ENCODE measurements around the gene SNRPB.

The SNRPB gene

GRCh38 chr20:2470423-2471193 is at the start of gene SNRPB:
TSS of gene SNRPB (minus strand) at chr20:2470789. CDS start at chr20:2470690, 99 bp downstream.
- no peaks in the 10 kb centered on the region for H3K27me3 ChIP-seq (ENCODE audit: control insufficient read depth, low read length)
- H3K4me3 ChIP-seq (ENCODE audit: low read length): peak within 1 kb of the TSS; percentile 97
- H3K4me2 ChIP-seq (ENCODE audit: low read length): peak within 1 kb of the TSS; percentile 90
- no peaks in the 10 kb centered on the region for H3K9me3 ChIP-seq (ENCODE audit: control insufficient read depth, insufficient read depth, low read length)
- TF ChIP-seq, protein P1, sequence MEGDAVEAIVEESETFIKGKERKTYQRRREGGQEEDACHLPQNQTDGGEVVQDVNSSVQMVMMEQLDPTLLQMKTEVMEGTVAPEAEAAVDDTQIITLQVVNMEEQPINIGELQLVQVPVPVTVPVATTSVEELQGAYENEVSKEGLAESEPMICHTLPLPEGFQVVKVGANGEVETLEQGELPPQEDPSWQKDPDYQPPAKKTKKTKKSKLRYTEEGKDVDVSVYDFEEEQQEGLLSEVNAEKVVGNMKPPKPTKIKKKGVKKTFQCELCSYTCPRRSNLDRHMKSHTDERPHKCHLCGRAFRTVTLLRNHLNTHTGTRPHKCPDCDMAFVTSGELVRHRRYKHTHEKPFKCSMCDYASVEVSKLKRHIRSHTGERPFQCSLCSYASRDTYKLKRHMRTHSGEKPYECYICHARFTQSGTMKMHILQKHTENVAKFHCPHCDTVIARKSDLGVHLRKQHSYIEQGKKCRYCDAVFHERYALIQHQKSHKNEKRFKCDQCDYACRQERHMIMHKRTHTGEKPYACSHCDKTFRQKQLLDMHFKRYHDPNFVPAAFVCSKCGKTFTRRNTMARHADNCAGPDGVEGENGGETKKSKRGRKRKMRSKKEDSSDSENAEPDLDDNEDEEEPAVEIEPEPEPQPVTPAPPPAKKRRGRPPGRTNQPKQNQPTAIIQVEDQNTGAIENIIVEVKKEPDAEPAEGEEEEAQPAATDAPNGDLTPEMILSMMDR (IDR thresholded peaks at IDR 0.05; ENCODE audit: low read depth, low read length, poor library complexity, severe bottlenecking): no peak
- no peak for TF ChIP-seq EZH2phosphoT487 (IDR thresholded peaks at IDR 0.05; ENCODE audit: borderline replicate concordance, low read length)
- peaks cover 32% of the 10 kb centered on the region for H4K20me1 ChIP-seq (ENCODE audit: control insufficient read depth, insufficient read depth, low read depth, low read length)
- H3F3A ChIP-seq (ENCODE audit: control insufficient read depth, insufficient read depth): peaks cover 48% of the 10 kb centered on the region
- peaks cover 73% of the 10 kb centered on the region for H3K79me2 ChIP-seq (ENCODE audit: control insufficient read depth, low read length)
- peaks cover 53% of the 10 kb centered on the region for H3K36me3 ChIP-seq (ENCODE audit: control insufficient read depth, low read length)
- H3K9me2 ChIP-seq (replicated peaks; ENCODE audit: control insufficient read depth, low read length): no peaks in the 10 kb centered on the region
- H3K27ac ChIP-seq (ENCODE audit: low read depth, low read length): peak within 1 kb of the TSS; percentile 81
- peaks cover 73% of the 10 kb centered on the region for H3K4me1 ChIP-seq (ENCODE audit: control insufficient read depth, low read length)

- H3K4me3 ChIP-seq (ENCODE audit: low read length): no peak overlapping the region
- TF ChIP-seq, protein P1 (IDR thresholded peaks at IDR 0.05; ENCODE audit: low read depth, low read length, poor library complexity, severe bottlenecking): no peak
- no peak for TF ChIP-seq EZH2phosphoT487 (IDR thresholded peaks at IDR 0.05; ENCODE audit: borderline replicate concordance, low read length)
- peaks cover 7% of the 10 kb centered on the region for H3K4me1 ChIP-seq (ENCODE audit: control insufficient read depth, low read length)
- no peaks in the 10 kb centered on the region for H3K27me3 ChIP-seq (ENCODE audit: control insufficient read depth, low read length)
- H3K4me2 ChIP-seq (ENCODE audit: low read length): no peak overlapping the region
- H3K9me2 ChIP-seq (replicated peaks; ENCODE audit: control insufficient read depth, low read length): no peaks in the 10 kb centered on the region
- no peaks in the 10 kb centered on the region for H3K79me2 ChIP-seq (ENCODE audit: control insufficient read depth, low read length)
- H3K36me3 ChIP-seq (ENCODE audit: control insufficient read depth, low read length): no peaks in the 10 kb centered on the region
- H4K20me1 ChIP-seq (ENCODE audit: control insufficient read depth, insufficient read depth, low read depth, low read length): no peaks in the 10 kb centered on the region
- H3K9me3 ChIP-seq (ENCODE audit: control insufficient read depth, insufficient read depth, low read length): no peaks in the 10 kb centered on the region
- no peak overlapping the region for H3K27ac ChIP-seq (ENCODE audit: low read depth, low read length)
- H3F3A ChIP-seq (ENCODE audit: control insufficient read depth, insufficient read depth): no peaks in the 10 kb centered on the region
These were observed 48.7 kb upstream of the SNRPB start for GRCh38 chr20:2519115-2519809.

DNA sequence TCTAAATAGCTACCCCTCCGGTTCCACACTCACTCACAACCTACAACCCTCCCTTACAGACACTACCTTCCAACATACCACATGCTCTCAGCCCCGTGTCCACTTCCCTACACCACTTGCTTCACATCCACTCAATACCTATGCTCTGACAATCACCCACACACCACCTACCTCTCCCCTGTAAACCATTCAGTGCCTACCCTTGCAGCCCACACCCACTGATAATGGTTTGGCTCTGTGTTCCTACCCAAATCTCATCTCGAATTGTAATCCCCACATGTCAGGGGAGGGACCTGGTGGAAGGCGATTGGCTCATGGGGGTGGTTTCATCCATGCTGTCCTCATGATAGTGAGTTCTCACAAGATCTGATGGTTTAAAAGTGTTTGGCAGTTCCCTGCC is 48.0 kb upstream of the SNRPB start:
- H3K79me2 ChIP-seq (ENCODE audit: control insufficient read depth, low read length): no peaks in the 10 kb centered on the region
- TF ChIP-seq, protein P1 (IDR thresholded peaks at IDR 0.05; ENCODE audit: low read depth, low read length, poor library complexity, severe bottlenecking): no peak
- no peak for TF ChIP-seq EZH2phosphoT487 (IDR thresholded peaks at IDR 0.05; ENCODE audit: borderline replicate concordance, low read length)
- peaks cover 4% of the 10 kb centered on the region; the same call in 1 of the 2 replicates for H3K4me1 ChIP-seq (ENCODE audit: control insufficient read depth, low read length)
- no peak overlapping the region for H3K4me3 ChIP-seq (ENCODE audit: low read length)
- peaks cover 3% of the 10 kb centered on the region for H3K27me3 ChIP-seq (ENCODE audit: control insufficient read depth, low read length)
- no peak overlapping the region for H3K4me2 ChIP-seq (ENCODE audit: low read length)
- no peak overlapping the region for H3K27ac ChIP-seq (ENCODE audit: low read depth, low read length)
- no peaks in the 10 kb centered on the region for H3K9me3 ChIP-seq (ENCODE audit: control insufficient read depth, insufficient read depth, low read length)
- no peaks in the 10 kb centered on the region for H4K20me1 ChIP-seq (ENCODE audit: control insufficient read depth, insufficient read depth, low read depth, low read length)
- no peaks in the 10 kb centered on the region for H3K36me3 ChIP-seq (ENCODE audit: control insufficient read depth, low read length)
- no peaks in the 10 kb centered on the region for H3K9me2 ChIP-seq (replicated peaks; ENCODE audit: control insufficient read depth, low read length)
- no peaks in the 10 kb centered on the region for H3F3A ChIP-seq (ENCODE audit: control insufficient read depth, insufficient read depth)
